Measurements from ENCODE around the gene ANKRD28. TPM values are rescaled to one million over a fixed set of nuclear protein-coding genes. Genes with fewer than 3 reads are reported as not detected.

Gene ANKRD28
- total RNA-seq, 3 donors from 2014 or later = 30.8 to 37.2 (median 32.2) TPM

DNA sequence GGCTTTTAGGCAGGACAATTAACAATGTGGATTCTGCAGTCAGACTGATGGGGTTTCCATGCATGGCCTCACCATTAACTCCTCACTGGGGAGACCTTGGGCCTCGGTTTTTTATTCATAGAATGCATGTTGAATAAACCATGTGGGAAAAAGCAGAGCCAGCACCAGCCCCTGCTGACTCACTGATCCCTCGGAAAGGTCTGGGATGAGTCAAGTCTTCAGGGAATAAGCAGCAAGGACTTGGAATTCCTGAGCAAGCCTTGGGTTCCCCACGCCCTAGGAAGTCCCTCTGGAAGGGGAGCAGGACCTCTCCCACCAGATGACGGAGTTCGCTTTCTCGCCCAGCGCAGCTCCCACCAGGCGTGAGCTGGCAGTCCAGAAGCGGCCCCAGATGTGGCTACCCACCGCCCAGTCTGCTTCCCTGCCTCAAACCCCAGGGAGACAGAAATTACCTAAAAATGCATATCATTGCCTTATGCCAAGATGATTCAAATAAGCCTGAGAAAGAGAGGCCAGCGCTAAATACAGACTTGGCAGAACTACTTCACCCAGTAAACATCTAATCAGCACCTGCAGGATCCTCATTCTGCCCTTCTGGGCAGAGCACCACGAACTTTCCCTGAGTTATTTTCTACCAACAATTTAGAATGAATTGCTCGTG, 150.8 kb downstream of the ANKRD28 start:
- DNase-seq (no peak), ATAC-seq (peak; percentile 51 to 61)
- peaks cover 3% of the 10 kb centered on the region for H3K36me3 Mint-ChIP-seq (ENCODE audit: insufficient read depth)
- peak overlapping the region; percentile 39 for H3K4me3 Mint-ChIP-seq
- H3K27me3 Mint-ChIP-seq (ENCODE audit: low read depth) = peaks cover 4% of the 10 kb centered on the region
- H3K9me3 Mint-ChIP-seq = no peaks in the 10 kb centered on the region
- peaks cover 48% of the 10 kb centered on the region for H3K4me1 Mint-ChIP-seq (ENCODE audit: low read depth)

DNA sequence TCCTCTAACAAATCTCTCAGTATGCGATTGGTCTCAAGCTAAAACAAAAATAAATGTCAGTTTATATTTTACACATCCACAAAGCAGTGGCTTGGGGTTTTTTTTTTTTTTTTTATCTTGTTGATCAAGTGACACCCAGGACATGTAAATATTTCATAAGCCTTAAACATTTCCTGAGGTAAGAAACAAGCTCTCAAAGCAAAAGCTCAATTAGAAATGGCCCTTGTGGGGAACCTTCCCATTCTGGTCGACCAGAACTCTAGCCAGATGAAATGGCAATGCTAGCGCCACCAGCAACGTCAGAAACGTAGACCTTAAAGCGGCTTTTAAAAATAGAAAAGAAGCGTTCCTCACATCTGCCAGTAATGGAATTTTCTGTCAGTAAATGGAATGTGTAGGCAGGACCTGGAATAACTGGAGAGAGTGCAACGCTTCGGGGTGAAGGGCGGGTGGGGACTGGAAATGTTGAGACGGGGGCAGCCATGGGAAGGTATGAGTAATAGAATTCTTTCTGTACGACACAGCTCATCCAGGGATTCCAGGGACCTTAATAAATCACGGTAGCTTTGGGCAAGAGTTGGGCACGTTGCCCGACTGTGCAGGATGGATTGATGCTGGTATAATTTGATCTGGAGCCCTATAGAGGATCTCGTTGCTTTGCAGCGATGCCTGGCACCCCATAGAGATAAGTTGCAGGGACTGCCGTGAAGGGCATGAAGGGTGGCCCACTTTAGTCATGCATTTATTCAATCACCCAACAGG, 151.9 kb downstream of the ANKRD28 start:
- ATAC-seq = no peak
- no peaks in the 10 kb centered on the region for H3K27me3 Mint-ChIP-seq (ENCODE audit: low read depth)
- no peaks in the 10 kb centered on the region for H3K9me3 Mint-ChIP-seq
- H3K36me3 Mint-ChIP-seq (ENCODE audit: insufficient read depth) = peaks cover 7% of the 10 kb centered on the region
- H3K4me1 Mint-ChIP-seq (ENCODE audit: low read depth) = peaks cover 51% of the 10 kb centered on the region
- H3K4me3 Mint-ChIP-seq = no peak overlapping the region
- DNase-seq = no peak

DNA sequence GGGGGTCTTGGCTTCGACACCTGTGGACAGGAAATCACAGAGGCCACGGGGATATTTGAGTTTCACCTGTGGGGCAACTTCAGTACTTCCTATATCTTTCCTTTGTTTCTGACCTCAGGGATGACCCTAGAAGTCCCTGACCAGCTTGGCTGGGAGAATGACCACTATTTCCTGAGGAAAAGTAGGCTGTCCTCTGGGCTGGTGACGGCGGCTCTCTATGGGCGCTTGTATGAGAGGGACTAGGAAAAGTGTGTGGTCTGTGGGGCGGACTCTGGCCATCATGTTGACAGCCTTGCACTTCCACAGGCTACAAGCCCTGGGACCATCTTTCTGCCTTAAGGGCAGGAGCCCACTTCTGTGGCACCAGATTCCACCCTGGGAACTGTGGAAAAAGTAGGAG, 152.5 kb downstream of the ANKRD28 start:
- Mint-ChIP-seq H3K4me3 (no peak overlapping the region), H3K36me3 (ENCODE audit: insufficient read depth) (peaks cover 7% of the 10 kb centered on the region)

DNA sequence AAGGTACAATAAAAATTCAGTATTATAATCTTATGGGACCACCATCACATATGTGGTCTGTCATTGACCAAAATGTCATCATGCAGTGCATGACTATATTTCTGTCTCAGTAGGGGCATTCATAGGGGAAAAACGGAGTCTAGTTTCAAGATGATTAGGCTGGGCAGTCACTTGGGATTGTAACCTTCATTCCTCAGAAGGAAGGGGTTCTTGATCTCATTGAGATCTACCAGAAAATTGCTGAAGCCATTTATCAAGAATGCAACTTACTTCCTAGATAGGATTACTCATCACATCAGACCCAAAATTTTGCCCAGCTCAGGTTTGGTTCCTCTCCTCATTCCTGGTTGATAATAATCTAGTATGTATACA, 158.9 kb downstream of the ANKRD28 start:
- DNase-seq (no peak), ATAC-seq (peak in 1 of 2 donors; percentile 20)
- no peak overlapping the region for H3K4me3 Mint-ChIP-seq
- no peaks in the 10 kb centered on the region for H3K9me3 Mint-ChIP-seq
- H3K4me1 Mint-ChIP-seq (ENCODE audit: low read depth) = peaks cover 23% of the 10 kb centered on the region
- no peaks in the 10 kb centered on the region for H3K27me3 Mint-ChIP-seq (ENCODE audit: low read depth)
- peaks cover 10% of the 10 kb centered on the region for H3K36me3 Mint-ChIP-seq (ENCODE audit: insufficient read depth)

More for the DNA sequence above, 152.5 kb downstream of the ANKRD28 start:
- H3K27me3 Mint-ChIP-seq (ENCODE audit: low read depth) = no peaks in the 10 kb centered on the region
- DNase-seq = no peak
- no peaks in the 10 kb centered on the region for H3K9me3 Mint-ChIP-seq
- ATAC-seq = no peak
- peaks cover 49% of the 10 kb centered on the region for H3K4me1 Mint-ChIP-seq (ENCODE audit: low read depth)

DNA sequence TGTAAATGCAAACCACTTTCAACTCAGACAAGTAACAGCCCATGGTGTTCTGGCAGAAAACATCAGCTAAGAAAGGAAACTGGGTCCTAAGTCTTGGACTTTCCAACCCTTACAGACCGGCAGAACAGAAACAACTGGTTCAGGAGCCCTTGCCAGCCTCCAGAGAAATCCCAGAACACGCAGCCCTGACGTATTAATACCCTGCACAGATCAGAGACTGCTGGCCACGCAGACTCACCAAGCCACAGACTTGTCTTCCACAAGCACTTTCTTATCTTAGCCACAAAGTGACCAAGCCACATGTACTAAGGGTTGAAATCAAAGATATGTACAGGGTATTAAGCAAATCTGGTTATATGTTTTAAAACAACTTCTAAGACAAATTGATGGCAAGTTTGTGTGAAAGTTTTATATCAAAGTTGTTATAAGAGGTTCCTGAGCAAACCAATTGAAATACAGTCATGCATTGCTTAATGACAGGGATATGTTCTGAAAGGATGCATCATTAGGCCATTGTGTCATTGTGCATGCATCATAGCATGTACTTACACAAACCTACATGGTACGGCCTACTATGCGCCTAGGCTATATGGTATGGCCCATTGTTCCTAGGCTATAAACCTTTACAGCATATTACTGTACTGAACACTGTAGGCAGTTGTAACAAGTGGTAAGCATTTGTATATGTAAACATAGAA, 159.4 kb downstream of the ANKRD28 start:
- H3K36me3 Mint-ChIP-seq (ENCODE audit: insufficient read depth) = peaks cover 10% of the 10 kb centered on the region
- H3K4me3 Mint-ChIP-seq = no peak overlapping the region
- no peaks in the 10 kb centered on the region for H3K9me3 Mint-ChIP-seq
- H3K27me3 Mint-ChIP-seq (ENCODE audit: low read depth) = no peaks in the 10 kb centered on the region
- H3K4me1 Mint-ChIP-seq (ENCODE audit: low read depth) = peaks cover 23% of the 10 kb centered on the region
- ATAC-seq (no peak), DNase-seq (no peak)

DNA sequence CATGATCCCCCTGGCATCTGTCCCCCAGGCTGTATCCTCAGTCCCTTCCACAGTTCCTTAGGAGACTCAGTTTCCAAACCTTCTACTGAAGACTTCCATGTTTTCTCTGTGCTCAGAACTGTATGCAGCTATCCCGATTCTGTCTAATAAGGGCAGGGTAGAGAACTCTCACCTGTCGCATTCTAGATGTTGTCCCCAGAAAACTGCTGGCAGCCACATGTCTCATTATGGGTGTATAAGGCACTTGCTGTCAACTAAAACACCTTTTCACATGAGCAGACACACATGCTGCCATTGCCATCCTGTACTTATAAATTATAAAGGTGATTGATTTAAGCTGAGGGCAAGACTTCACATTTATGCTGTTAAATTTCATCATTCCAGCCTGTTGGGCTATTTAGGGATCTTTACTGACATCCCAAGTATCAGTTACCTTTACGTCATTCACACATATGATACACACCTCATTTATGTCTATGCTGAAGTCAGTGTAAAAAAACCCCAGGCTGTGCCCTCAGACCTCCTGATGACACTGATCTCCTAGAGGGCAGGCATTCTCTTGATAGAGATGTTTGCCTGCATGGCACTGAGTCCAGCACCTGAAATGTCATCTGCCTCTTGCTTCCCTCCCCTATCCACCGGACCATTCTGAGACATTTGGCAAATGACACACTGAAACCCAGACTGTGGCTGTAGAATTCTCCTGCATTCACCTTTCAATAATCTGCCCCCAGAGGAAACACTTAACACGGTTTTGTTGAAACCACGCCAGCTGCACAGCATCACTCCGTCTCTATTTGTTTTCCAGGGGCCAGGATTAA, 160.4 kb downstream of the ANKRD28 start:
- ATAC-seq = no peak
- H3K4me1 Mint-ChIP-seq (ENCODE audit: low read depth) = peaks cover 23% of the 10 kb centered on the region
- peaks cover 8% of the 10 kb centered on the region for H3K36me3 Mint-ChIP-seq (ENCODE audit: insufficient read depth)
- H3K9me3 Mint-ChIP-seq = no peaks in the 10 kb centered on the region
- H3K27me3 Mint-ChIP-seq (ENCODE audit: low read depth) = no peaks in the 10 kb centered on the region
- H3K4me3 Mint-ChIP-seq = no peak overlapping the region
- DNase-seq = no peak

DNA sequence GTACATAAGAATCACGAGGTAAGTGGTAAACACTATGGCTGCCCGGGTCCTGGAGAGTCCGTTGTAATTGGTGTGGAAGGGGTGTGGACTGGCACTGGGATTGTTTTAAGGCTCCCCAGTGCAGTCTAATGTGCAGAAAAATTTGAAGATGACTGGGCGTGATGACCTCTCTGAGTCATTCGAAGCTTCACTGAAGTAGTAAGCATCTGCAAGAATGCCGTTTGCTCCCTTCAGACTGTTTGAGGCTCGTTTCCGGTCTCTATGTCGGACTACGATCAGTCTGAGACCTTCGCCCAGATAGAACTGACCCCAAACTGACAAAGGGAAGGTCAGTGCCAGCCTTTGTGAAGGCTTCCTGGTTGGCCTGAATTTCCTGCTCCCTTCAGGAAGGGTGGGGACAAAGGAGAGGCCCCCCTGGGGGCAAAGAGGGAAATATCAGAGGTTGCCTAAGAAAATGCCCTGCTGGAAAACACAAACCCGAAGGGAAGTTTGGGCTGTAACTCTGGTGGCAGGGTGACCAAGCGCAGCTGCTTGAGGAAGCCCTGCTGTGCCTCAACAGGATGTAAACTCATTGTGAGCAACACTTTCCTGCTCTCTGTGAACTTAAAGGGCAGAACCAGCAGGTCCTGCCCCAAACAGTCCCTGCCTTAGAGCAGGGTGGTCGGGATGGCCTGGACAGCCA, 161.6 kb downstream of the ANKRD28 start:
- H3K27me3 Mint-ChIP-seq (ENCODE audit: low read depth) = no peaks in the 10 kb centered on the region
- DNase-seq (peak; percentile 14), ATAC-seq (peak; percentile 83 to 88)
- peaks cover 6% of the 10 kb centered on the region for H3K36me3 Mint-ChIP-seq (ENCODE audit: insufficient read depth)
- H3K9me3 Mint-ChIP-seq = no peaks in the 10 kb centered on the region
- H3K4me1 Mint-ChIP-seq (ENCODE audit: low read depth) = peaks cover 29% of the 10 kb centered on the region
- peak overlapping the region; percentile 51 for H3K4me3 Mint-ChIP-seq

DNA sequence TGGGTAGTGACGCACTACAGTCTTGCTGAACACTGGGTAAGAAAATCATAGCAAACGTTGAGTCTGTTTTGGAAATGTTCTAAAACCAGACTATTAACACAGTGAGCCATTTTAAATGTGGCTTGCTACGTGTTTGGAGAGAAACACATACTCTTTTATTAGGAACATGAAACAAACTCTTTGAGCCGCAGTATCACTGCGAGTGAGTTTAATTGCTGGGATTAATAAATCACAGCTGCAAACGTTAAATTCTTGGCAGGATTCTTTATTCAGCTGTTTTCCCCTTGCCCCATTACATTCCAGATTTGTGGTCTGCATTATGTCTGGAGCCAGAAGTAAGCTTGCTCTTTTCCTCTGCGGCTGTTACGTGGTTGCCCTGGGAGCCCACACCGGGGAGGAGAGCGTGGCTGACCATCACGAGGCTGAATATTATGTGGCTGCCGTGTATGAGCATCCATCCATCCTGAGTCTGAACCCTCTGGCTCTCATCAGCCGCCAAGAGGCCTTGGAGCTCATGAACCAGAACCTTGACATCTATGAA, 162.6 kb downstream of the ANKRD28 start:
- Mint-ChIP-seq H3K4me3 (no peak overlapping the region), H3K9me3 (no peaks in the 10 kb centered on the region), H3K36me3 (ENCODE audit: insufficient read depth) (peaks cover 6% of the 10 kb centered on the region), H3K27me3 (ENCODE audit: low read depth) (no peaks in the 10 kb centered on the region), H3K4me1 (ENCODE audit: low read depth) (peaks cover 38% of the 10 kb centered on the region)
- DNase-seq (no peak), ATAC-seq (no peak)

DNA sequence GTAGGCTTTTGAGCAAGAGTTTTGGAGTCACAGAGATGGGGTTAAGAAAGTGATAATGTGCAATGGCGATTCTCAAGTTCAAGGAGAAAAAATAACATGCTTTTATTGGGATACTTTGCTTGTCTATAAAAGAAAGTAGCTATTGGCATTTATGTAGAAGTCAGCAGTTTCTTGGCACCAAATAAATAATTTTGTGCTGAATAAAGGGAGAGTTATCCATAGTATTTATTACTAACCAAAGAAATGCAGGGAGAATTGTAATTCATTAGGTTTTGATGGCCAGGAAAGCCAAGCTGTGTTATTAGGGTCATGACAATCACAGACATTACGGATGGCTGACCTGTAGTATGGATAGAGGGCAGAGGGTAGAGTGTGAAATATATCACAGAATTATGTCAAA, 163.1 kb downstream of the ANKRD28 start:
- ATAC-seq = no peak
- Mint-ChIP-seq H3K36me3 (ENCODE audit: insufficient read depth) (peaks cover 6% of the 10 kb centered on the region), H3K4me3 (no peak overlapping the region), H3K9me3 (no peaks in the 10 kb centered on the region), H3K27me3 (ENCODE audit: low read depth) (no peaks in the 10 kb centered on the region), H3K4me1 (ENCODE audit: low read depth) (peaks cover 43% of the 10 kb centered on the region)
- no peak for DNase-seq

DNA sequence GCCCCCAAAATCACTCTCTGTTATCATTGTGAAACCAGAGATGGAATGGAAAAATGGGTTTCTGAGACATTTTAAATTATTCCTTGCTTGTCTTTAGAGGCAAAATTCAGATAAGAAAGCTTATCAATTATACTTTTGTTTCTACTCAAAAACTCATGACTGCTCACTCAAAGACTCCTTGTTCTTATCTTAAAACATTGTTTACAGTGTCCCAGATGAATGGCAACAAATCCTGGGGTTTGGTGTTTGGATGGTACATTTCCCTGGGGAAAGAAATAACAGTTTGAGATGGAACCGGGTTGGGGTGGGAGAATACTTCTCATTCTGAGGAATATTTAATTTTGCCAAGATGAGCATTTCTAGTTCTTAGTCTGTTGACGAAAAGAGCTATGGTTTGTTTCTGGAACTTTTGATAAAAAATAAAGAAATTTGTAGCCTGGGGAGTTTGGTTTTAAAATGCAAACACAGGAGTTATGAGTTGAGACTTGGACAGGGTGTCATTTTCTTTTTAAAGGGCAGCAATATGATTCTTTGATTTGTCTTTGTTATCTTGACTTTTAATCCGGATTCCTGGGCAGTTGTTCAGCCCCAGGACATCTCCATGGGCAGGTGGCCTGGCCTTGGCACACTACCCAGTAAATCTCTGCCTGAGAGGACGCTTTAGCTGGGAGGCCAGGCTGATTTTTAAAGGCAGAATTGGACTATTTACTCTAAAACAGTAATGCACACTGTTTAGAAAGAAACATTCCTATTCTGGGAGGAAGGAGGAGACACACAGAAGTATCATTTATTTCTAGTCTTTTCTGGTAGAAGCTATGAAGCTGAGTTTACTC, 163.8 kb downstream of the ANKRD28 start:
- peaks cover 6% of the 10 kb centered on the region for H3K36me3 Mint-ChIP-seq (ENCODE audit: insufficient read depth)
- no peaks in the 10 kb centered on the region for H3K27me3 Mint-ChIP-seq (ENCODE audit: low read depth)
- H3K4me3 Mint-ChIP-seq = no peak overlapping the region
- ATAC-seq (no peak), DNase-seq (no peak)
- peaks cover 44% of the 10 kb centered on the region for H3K4me1 Mint-ChIP-seq (ENCODE audit: low read depth)
- no peaks in the 10 kb centered on the region for H3K9me3 Mint-ChIP-seq

DNA sequence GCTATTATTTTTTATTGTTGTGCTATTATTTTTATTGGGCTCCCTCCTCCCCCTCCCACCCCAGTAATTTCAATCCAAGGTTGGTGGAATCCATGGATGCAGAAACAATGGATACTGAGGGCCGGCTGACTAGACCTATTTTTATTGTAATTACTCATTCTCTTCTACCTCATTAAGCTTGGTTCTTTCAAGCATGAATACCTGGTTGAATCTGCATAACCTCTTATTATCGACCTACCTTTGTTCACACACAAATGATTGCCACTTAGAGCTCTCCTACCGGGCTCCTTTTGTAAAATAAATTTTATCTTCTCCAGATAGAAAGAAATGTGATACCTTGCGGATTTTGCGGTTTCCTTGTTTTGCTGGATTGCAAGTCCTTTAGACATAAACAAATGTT, 164.6 kb downstream of the ANKRD28 start:
- DNase-seq (no peak), ATAC-seq (no peak)
- H3K36me3 Mint-ChIP-seq (ENCODE audit: insufficient read depth) = peaks cover 6% of the 10 kb centered on the region
- H3K4me1 Mint-ChIP-seq (ENCODE audit: low read depth) = peaks cover 43% of the 10 kb centered on the region
- H3K4me3 Mint-ChIP-seq = no peak overlapping the region
- no peaks in the 10 kb centered on the region for H3K9me3 Mint-ChIP-seq
- no peaks in the 10 kb centered on the region for H3K27me3 Mint-ChIP-seq (ENCODE audit: low read depth)

DNA sequence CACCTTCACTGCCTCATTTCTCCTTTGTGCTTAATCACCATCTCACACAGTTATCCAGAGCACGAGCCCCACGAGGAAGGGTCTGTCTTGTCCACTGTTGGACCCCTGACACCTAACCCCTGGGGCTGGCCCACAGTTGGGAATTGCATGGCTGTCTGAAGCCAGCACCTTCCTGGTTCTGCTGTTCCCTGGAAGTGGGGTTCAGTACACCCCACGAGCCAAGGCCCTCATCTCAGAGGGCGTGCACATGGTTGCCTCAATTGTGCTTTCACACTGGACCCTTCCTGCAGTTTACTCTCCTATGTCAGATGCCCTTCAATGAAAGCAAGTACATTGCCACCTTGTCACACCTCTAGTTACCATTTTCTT, 165.6 kb downstream of the ANKRD28 start:
- H3K4me3 Mint-ChIP-seq = no peak overlapping the region
- H3K27me3 Mint-ChIP-seq (ENCODE audit: low read depth) = no peaks in the 10 kb centered on the region
- H3K9me3 Mint-ChIP-seq = no peaks in the 10 kb centered on the region
- peaks cover 9% of the 10 kb centered on the region for H3K36me3 Mint-ChIP-seq (ENCODE audit: insufficient read depth)
- no peak for ATAC-seq
- H3K4me1 Mint-ChIP-seq (ENCODE audit: low read depth) = peaks cover 37% of the 10 kb centered on the region
- DNase-seq = no peak

Data from activated T-cell treated with anti-CD3 and anti-CD28 coated beads, Interleukin-2, amount 50 U/mL, for 4 hours (primary cell).